Loucy (cell line): ENCODE results near the gene ALAD.

ENCODE experiments used
- CTCF ChIP-seq: fragments of 200-600 bp; sonication (generic); conservative IDR thresholded peaks from 2 replicates; pipeline ENCODE4 v1.5.1; 2014; ENCODE audit warnings: mild to moderate bottlenecking, antibody characterized with exemption, low read length
- EZH2phosphoT487 ChIP-seq: fragments of 200-600 bp; IDR thresholded peaks from 2 replicates; pipeline ENCODE4 v1.6.1; 2018; ENCODE audit warnings: antibody characterized with exemption, mild to moderate bottlenecking, moderate library complexity, borderline replicate concordance

GRCh38 chr9:113386571-113387393 is 14.3 kb downstream of the ALAD start:
- no peak for TF ChIP-seq CTCF
- no peak for TF ChIP-seq EZH2phosphoT487
